Mesodermal cell (in vitro differentiated cells): Measurements from ENCODE around the gene KCNC1.

Source experiments
- H3K27ac ChIP-seq: 2 replicates; pipeline ENCODE4 v1.7.0; 2013; ENCODE audit warnings: mild to moderate bottlenecking, low read depth, low read length, moderate library complexity; ENCODE audit not compliant: severe bottlenecking
- H3K36me3 ChIP-seq: 2 replicates; pipeline ENCODE4 v1.7.1; 2013; ENCODE audit warnings: mild to moderate bottlenecking, low read length, moderate library complexity; ENCODE audit not compliant: control insufficient read depth, insufficient read depth
- H3K4me1 ChIP-seq: one replicate; pipeline ENCODE4 v1.7.1; 2013; ENCODE audit warnings: mild to moderate bottlenecking, low read length; ENCODE audit not compliant: insufficient read depth, control insufficient read depth, poor library complexity, severe bottlenecking
- H3K4me3 ChIP-seq: 2 replicates; pipeline ENCODE4 v1.7.0; 2013; ENCODE audit warnings: low read length, control low read depth, mild to moderate bottlenecking; ENCODE audit not compliant: insufficient read depth, poor library complexity, severe bottlenecking; ENCODE audit errors: extremely low read depth
- H3K9me3 ChIP-seq: 2 replicates; pipeline ENCODE4 v1.7.1; 2013; ENCODE audit warnings: mild to moderate bottlenecking, low read length, moderate library complexity; ENCODE audit not compliant: control insufficient read depth
- WGBS, 2 experiments: methylation state at CpG; one replicate each; pipeline ENCODE4 v1.1.5; 2013; ENCODE audit warnings: missing lambda C conversion rate in 2 of 2; ENCODE audit not compliant: insufficient coverage in 2 of 2; 5-methylcytosine and 5-hydroxymethylcytosine counted together

The KCNC1 gene

DNA sequence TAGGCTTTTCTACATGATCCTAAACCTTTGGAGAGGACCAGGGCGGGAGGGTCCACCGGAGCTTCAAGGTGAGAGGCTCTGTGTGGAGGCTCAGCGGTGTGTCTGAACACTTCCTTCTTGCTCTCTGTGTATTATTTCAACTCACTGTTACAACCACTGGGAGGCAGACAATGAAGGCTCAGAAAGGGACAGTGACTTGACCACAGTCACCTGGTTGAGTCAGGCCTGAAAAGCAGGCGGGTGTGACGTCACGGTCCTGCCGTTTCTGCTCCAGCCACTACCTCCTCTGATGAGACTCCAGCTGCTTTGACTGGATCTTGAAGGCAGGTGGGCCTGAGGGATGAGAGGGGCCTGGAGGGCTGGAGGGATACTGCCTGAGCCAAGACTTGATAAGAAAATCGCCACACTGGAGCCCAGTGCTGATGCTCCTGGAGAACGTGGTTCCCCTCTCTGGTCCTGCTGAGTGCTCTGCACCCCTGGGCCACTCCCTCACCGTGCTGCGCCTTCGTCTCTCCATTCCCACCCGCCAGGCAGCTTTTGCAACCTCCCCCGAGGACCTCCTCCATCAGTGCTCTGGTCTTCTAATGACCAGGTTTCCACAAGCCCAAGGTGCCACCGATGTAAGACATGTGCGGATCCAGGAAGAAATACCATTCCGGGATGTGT, 27.9 kb downstream of the KCNC1 start:
- H3K4me1 ChIP-seq, result no peaks in the 10 kb centered on the region
- no peaks in the 10 kb centered on the region for H3K9me3 ChIP-seq
- H3K4me3 ChIP-seq, result no peak overlapping the region
- no peak overlapping the region for H3K27ac ChIP-seq
- 86 to 93% methylated on average over 15 to 17 of the region's 17 CpGs for WGBS, 2 experiments
- H3K36me3 ChIP-seq, result no peaks in the 10 kb centered on the region

DNA sequence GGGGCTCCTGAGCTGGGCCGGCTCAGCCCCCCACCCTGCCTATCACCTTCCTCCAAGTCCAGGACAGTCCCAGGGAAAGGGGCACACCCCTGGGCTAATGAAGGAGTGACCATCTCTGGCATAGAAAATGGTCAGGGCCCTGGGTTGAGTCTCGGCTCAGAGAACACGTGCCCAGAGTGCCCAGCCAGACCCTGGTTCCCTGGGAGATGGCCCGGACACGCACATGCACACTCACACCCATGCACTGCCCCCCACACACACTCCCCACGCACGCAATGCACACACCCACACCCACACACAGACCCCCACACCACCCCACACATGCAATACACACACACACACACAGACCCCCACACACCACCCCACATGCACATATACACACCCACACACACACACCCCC, 28.7 kb downstream of the KCNC1 start:
- 96 to 97% methylated on average over 5 to 6 of the region's 7 CpGs for WGBS, 2 experiments
- Histone ChIP-seq H3K36me3 (no peaks in the 10 kb centered on the region), H3K9me3 (no peaks in the 10 kb centered on the region), H3K4me3 (no peak overlapping the region), H3K4me1 (no peaks in the 10 kb centered on the region), H3K27ac (no peak overlapping the region)

GRCh38 chr11:17763703-17764102, 29.1 kb downstream of the KCNC1 start:
- no peak overlapping the region for H3K4me3 ChIP-seq
- H3K27ac ChIP-seq, result no peak overlapping the region
- no peaks in the 10 kb centered on the region for H3K4me1 ChIP-seq
- H3K9me3 ChIP-seq, result no peaks in the 10 kb centered on the region
- no peaks in the 10 kb centered on the region for H3K36me3 ChIP-seq
- 60% methylated on average over 3 of the region's 3 CpGs; no CpG with 5 or more reads in 1 of the 2 experiments for WGBS, 2 experiments

GRCh38 chr11:17764446-17765218, 30.1 kb downstream of the KCNC1 start:
- H3K27ac ChIP-seq, result no peak overlapping the region

GRCh38 chr11:17765356-17766072, 30.9 kb downstream of the KCNC1 start:
- Histone ChIP-seq H3K36me3 (no peaks in the 10 kb centered on the region), H3K4me3 (no peak overlapping the region), H3K27ac (no peak overlapping the region), H3K4me1 (no peaks in the 10 kb centered on the region), H3K9me3 (no peaks in the 10 kb centered on the region)
- 64 to 75% methylated on average over 12 of the region's 13 CpGs for WGBS, 2 experiments

More at GRCh38 chr11:17764446-17765218, 30.1 kb downstream of the KCNC1 start:
- H3K9me3 ChIP-seq, result no peaks in the 10 kb centered on the region
- WGBS, 2 experiments, result 72 to 79% methylated on average over 19 of the region's 19 CpGs
- no peak overlapping the region for H3K4me3 ChIP-seq
- no peaks in the 10 kb centered on the region for H3K36me3 ChIP-seq
- H3K4me1 ChIP-seq, result no peaks in the 10 kb centered on the region

DNA sequence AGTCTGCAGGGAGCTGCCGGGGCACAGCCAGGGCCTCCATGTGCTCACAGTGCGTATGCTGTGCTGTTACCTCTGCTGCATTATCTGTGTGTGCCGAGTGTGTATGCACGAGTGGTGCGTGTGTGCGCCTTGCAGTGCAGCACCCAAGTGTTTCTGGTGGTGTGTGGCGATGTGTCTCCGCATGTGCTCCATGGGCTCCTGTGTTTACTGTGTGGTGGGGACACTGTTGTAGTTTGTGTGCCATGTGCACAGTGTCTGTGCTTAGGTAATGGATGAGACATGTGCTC, 31.4 kb downstream of the KCNC1 start:
- WGBS, 2 experiments, result 92 to 98% methylated on average over 5 to 8 of the region's 8 CpGs

DNA sequence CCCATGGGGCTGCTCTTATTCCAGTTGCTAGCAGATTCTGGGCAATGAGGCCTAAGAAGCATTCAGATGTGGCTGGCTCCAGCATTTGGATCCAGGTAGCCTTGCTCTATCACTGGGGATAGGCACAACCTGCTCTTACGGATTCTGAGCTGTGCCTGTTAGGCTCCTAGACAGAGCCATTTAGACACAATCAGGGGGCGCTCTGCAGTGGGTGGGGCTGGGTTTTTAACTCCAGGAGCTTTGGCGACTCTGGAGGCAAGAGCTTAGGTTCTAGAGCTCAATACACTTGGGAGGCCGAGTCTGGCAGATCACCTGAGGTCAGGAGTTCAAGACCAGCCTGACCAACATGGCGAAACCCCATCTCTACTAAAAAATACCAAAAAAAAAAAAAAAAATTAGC, 32.0 kb downstream of the KCNC1 start:
- Histone ChIP-seq H3K9me3 (no peaks in the 10 kb centered on the region), H3K4me1 (no peaks in the 10 kb centered on the region), H3K4me3 (no peak overlapping the region), H3K36me3 (no peaks in the 10 kb centered on the region), H3K27ac (no peak overlapping the region)
- WGBS, 2 experiments, result 68 to 73% methylated on average over 2 to 3 of the region's 5 CpGs

More for the DNA sequence above, 31.4 kb downstream of the KCNC1 start:
- Histone ChIP-seq H3K4me1 (no peaks in the 10 kb centered on the region), H3K4me3 (no peak overlapping the region), H3K9me3 (no peaks in the 10 kb centered on the region), H3K27ac (no peak overlapping the region), H3K36me3 (no peaks in the 10 kb centered on the region)

DNA sequence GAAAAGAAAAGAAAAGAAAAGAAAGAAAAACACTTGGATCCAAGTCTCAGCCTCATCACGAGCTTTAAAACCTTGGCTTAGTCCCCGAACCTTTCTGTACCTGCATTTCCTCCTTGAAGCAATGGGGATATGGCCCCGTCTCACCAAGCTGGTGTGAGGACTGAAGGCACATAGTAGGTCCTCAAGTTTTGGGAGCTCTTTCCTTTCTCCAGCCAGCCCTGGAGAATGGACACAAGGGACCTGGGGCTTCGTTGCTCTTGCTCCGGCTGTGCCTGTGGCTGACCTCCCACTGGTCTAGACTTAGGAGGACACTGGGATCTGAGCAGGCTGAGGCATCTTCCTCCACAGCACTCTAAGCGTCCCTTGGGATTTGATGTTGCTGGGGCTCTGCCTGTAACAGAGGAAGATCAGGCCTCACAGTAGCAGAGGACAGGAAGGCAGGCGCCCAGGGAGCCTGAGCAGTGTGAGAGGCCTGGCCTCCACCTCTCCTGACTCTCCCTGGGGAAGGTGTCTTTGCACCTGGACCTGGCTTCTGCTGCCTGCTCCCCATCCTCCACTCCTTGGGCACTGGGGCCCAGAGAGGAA, 32.8 kb downstream of the KCNC1 start:
- no peak overlapping the region for H3K4me3 ChIP-seq
- H3K9me3 ChIP-seq, result no peaks in the 10 kb centered on the region
- 77 to 95% methylated on average over 3 to 7 of the region's 7 CpGs for WGBS, 2 experiments
- no peaks in the 10 kb centered on the region for H3K4me1 ChIP-seq
- no peaks in the 10 kb centered on the region for H3K36me3 ChIP-seq
- H3K27ac ChIP-seq, result no peak overlapping the region

- 85 to 88% methylated on average over 2 of the region's 2 CpGs for WGBS, 2 experiments
- H3K4me1 ChIP-seq, result no peaks in the 10 kb centered on the region
- H3K27ac ChIP-seq, result no peak overlapping the region
- H3K4me3 ChIP-seq, result no peak overlapping the region
- no peaks in the 10 kb centered on the region for H3K36me3 ChIP-seq
- H3K9me3 ChIP-seq, result no peaks in the 10 kb centered on the region
These were observed 33.3 kb downstream of the KCNC1 start for GRCh38 chr11:17767914-17768313.

DNA sequence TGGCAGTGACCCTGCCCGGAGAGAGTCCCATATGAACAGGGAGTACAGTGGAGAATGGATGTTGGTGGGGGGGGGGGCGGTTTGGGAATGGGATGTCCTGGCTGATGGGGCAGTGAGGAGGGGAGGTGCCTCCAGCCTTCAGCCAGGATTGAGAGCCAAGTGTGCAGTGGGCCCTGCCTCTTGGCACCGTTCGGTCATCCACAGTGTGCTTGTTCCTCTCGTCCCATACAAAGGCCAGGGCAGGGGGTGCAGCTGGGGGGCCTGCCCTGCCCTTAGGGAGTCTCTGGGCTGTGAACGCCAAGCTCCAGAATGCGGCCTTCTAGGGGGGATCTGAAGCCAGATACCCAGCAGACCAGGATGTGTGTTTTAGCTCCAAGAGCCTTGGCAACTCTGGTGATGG, 34.0 kb downstream of the KCNC1 start:
- Histone ChIP-seq H3K9me3 (no peaks in the 10 kb centered on the region), H3K4me1 (no peaks in the 10 kb centered on the region), H3K27ac (no peak overlapping the region), H3K36me3 (no peaks in the 10 kb centered on the region), H3K4me3 (no peak overlapping the region)
- 93 to 95% methylated on average over 6 of the region's 7 CpGs for WGBS, 2 experiments
